ENCODE measurements around the gene ANKEF1. TPM values are rescaled to one million over a fixed set of nuclear protein-coding genes. Genes with fewer than 3 reads are reported as not detected.
A peak's percentile ranks its signal among the peaks of the same experiment; 100 is the strongest.

ANKEF1 gene
- 0.17 TPM for polyA plus RNA-seq (2012; ENCODE audit: missing spikeins)

- DNase-seq (ENCODE audit: insufficient read length) (peak; percentile 56), FAIRE-seq (no peak)
- no peak for TF ChIP-seq POLR2A (IDR thresholded peaks at IDR 0.05; ENCODE audit: low read depth, low read length)
- TF ChIP-seq TAF1 (IDR thresholded peaks at IDR 0.05; ENCODE audit: borderline replicate concordance, low read depth, low read length): no peak
- no peak for TF ChIP-seq POLR2AphosphoS5 (IDR thresholded peaks at IDR 0.05; ENCODE audit: low read depth, low read length)
These were observed at the start of gene ANKEF1 for GRCh38 chr20:10034717-10035571. ANKEF1 (plus strand) TSS chr20:10034987; CDS start chr20:10038302, 3,315 bp downstream.

- TF ChIP-seq TAF1 (IDR thresholded peaks at IDR 0.05; ENCODE audit: borderline replicate concordance, low read depth, low read length): no peak
- no peak for TF ChIP-seq POLR2A (IDR thresholded peaks at IDR 0.05; ENCODE audit: low read depth, low read length)
- no peak for TF ChIP-seq POLR2AphosphoS5 (IDR thresholded peaks at IDR 0.05; ENCODE audit: low read depth, low read length)
- FAIRE-seq: no peak
- DNase-seq (ENCODE audit: insufficient read length): no peak
These were observed 49.5 kb upstream of the ANKEF1 start for GRCh38 chr20:9985281-9985680.

DNA sequence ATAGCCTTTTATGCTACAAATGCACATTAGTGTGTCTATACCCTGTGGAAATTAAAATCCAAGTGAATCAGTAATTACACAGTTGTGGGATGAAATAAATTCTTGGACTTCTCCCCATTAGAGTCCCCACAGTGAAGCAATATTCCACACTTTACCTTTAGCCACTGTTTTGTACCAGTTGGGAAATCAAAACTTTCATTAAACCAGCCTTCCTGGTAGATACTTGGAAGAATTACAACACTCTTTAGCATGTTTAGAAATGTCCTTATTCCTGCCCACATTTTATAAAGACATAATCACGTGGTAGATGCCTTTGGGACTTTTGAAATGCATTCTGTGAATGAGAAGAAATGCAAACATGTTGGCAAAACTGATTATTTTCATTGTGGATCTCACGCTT lies 49.0 kb upstream of the ANKEF1 start:
- no peak for FAIRE-seq
- no peak for TF ChIP-seq TAF1 (IDR thresholded peaks at IDR 0.05; ENCODE audit: borderline replicate concordance, low read depth, low read length)
- no peak for TF ChIP-seq POLR2A (IDR thresholded peaks at IDR 0.05; ENCODE audit: low read depth, low read length)
- no peak for TF ChIP-seq POLR2AphosphoS5 (IDR thresholded peaks at IDR 0.05; ENCODE audit: low read depth, low read length)
- no peak for DNase-seq (ENCODE audit: insufficient read length)

DNA sequence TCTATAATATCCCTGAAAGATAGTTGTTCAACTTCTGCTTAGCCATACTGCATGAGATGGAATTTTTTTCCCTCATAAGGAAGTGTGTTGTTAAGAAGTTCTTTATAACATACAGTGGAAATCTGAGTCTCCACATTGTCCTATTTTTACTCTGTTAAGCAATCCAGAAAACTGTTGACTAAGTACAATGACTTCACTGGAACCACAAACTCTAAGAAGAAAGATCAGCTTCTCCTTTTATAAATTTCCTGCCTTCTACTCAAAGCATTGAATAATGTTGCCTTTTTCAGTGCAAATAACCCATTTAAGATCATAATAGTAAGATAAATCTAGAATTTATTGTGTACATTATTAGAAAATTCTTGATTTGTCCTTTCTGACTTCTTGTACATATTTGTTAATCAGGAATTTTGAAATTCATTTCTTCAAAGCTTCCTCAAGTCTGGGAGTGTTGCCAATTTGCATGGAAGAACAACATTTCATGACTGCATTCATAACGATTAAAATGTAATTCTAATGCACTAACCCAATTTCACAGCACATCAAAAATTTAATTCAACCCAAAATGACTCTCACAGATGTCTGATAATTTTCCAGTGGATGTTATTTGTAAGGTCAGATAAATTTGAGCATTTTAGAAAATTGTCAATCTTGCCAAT lies 45.6 kb upstream of the ANKEF1 start:
- DNase-seq (ENCODE audit: insufficient read length) (no peak), FAIRE-seq (no peak)
- TF ChIP-seq POLR2AphosphoS5 (IDR thresholded peaks at IDR 0.05; ENCODE audit: low read depth, low read length): no peak
- TF ChIP-seq TAF1 (IDR thresholded peaks at IDR 0.05; ENCODE audit: borderline replicate concordance, low read depth, low read length): no peak
- no peak for TF ChIP-seq POLR2A (IDR thresholded peaks at IDR 0.05; ENCODE audit: low read depth, low read length)

GRCh38 chr20:9993137-9993536 lies 41.6 kb upstream of the ANKEF1 start:
- no peak for FAIRE-seq
- TF ChIP-seq POLR2A (IDR thresholded peaks at IDR 0.05; ENCODE audit: low read depth, low read length) (no peak), TAF1 (IDR thresholded peaks at IDR 0.05; ENCODE audit: borderline replicate concordance, low read depth, low read length) (no peak), POLR2AphosphoS5 (IDR thresholded peaks at IDR 0.05; ENCODE audit: low read depth, low read length) (no peak)

DNA sequence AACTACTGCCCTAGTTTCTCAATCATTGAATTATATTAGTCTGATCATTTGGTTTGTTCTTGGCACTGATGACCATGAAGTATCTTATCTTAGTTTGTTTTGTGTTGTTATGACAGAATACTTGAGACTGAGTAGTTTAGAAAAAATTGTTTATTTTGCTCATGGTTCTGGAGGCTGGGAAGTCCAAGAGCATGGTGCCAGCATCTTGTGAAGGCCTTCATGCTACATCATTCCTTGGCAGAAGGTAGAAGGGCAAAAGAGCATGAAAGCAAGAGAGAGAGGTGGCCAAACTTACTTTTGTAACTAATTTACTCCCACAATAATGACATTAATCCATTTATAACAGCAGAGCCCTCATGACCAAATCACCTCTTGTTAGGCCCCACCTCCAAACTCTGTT lies 40.1 kb upstream of the ANKEF1 start:
- DNase-seq (ENCODE audit: insufficient read length) (no peak), FAIRE-seq (no peak)
- no peak for TF ChIP-seq POLR2A (IDR thresholded peaks at IDR 0.05; ENCODE audit: low read depth, low read length)
- no peak for TF ChIP-seq POLR2AphosphoS5 (IDR thresholded peaks at IDR 0.05; ENCODE audit: low read depth, low read length)
- TF ChIP-seq TAF1 (IDR thresholded peaks at IDR 0.05; ENCODE audit: borderline replicate concordance, low read depth, low read length): no peak

More at GRCh38 chr20:9993137-9993536, 41.6 kb upstream of the ANKEF1 start:
- DNase-seq (ENCODE audit: insufficient read length): no peak

DNA sequence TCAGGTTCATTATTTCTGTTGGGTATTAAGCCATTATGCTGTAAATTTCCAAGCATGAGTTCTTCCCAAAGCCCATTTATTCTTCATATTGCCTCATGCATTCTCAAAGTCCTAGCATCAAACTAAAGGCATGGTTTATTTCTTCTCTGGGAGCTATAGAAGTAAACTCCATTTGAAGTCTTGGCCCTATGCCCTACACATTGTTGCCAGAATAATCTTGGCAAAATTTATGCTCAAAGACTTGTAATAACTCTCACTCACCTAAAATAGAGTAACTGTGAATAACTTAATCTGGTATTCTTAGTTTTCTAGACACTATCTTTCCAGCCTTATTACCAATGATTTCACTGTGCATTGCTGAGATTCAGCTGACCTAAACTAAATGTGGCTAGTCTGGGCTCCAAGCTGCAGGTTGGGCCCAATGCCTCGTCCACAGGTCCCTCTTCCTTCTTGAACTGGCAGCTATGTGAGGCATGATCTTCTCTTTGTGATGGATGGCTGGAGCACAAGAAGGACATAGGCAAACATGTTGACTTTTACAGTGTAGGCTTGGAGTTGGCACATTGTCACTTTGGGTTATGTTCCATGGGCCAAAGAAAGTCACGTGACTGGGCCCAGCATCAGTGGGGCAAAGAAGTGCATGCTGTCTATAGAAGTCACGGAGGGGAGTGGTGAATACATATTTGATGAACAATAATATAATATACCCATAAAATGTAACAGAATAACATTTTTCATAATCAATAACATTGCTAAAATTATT lies 39.1 kb upstream of the ANKEF1 start:
- no peak for DNase-seq (ENCODE audit: insufficient read length)
- no peak for FAIRE-seq
- TF ChIP-seq POLR2AphosphoS5 (IDR thresholded peaks at IDR 0.05; ENCODE audit: low read depth, low read length) (no peak), TAF1 (IDR thresholded peaks at IDR 0.05; ENCODE audit: borderline replicate concordance, low read depth, low read length) (no peak), POLR2A (IDR thresholded peaks at IDR 0.05; ENCODE audit: low read depth, low read length) (no peak)

DNA sequence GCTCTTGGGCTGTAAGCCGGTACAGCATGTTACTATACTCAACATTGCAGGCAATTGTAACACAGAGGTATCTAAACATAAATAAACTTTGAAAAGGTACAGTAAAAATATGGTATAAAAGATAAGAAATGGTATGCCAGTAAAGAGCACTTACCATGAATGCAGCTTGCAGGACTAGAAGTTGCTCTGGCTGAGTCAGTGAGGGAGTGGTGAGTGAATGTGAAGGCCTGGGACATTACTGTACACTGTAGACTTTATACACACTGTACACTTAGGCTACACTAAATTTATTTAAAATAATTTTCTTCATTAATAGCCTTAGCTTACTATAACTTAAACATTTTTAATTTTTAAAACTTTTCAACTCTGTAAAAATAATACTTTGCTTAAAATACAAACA lies 37.8 kb upstream of the ANKEF1 start:
- TF ChIP-seq TAF1 (IDR thresholded peaks at IDR 0.05; ENCODE audit: borderline replicate concordance, low read depth, low read length): no peak
- no peak for TF ChIP-seq POLR2AphosphoS5 (IDR thresholded peaks at IDR 0.05; ENCODE audit: low read depth, low read length)
- TF ChIP-seq POLR2A (IDR thresholded peaks at IDR 0.05; ENCODE audit: low read depth, low read length): no peak
- no peak for FAIRE-seq
- DNase-seq (ENCODE audit: insufficient read length): no peak

GRCh38 chr20:9999645-10000044 lies 35.1 kb upstream of the ANKEF1 start:
- FAIRE-seq: no peak
- no peak for DNase-seq (ENCODE audit: insufficient read length)
- TF ChIP-seq TAF1 (IDR thresholded peaks at IDR 0.05; ENCODE audit: borderline replicate concordance, low read depth, low read length) (no peak), POLR2AphosphoS5 (IDR thresholded peaks at IDR 0.05; ENCODE audit: low read depth, low read length) (no peak), POLR2A (IDR thresholded peaks at IDR 0.05; ENCODE audit: low read depth, low read length) (no peak)

- TF ChIP-seq POLR2AphosphoS5 (IDR thresholded peaks at IDR 0.05; ENCODE audit: low read depth, low read length) (no peak), POLR2A (IDR thresholded peaks at IDR 0.05; ENCODE audit: low read depth, low read length) (no peak), TAF1 (IDR thresholded peaks at IDR 0.05; ENCODE audit: borderline replicate concordance, low read depth, low read length) (no peak)
- FAIRE-seq (no peak), DNase-seq (ENCODE audit: insufficient read length) (no peak)
These were observed 31.9 kb upstream of the ANKEF1 start for GRCh38 chr20:10002866-10003265.

GRCh38 chr20:10004900-10005299 lies 29.9 kb upstream of the ANKEF1 start:
- FAIRE-seq: no peak
- no peak for TF ChIP-seq POLR2AphosphoS5 (IDR thresholded peaks at IDR 0.05; ENCODE audit: low read depth, low read length)
- no peak for TF ChIP-seq TAF1 (IDR thresholded peaks at IDR 0.05; ENCODE audit: borderline replicate concordance, low read depth, low read length)
- no peak for DNase-seq (ENCODE audit: insufficient read length)

Measured in GM12892 (cell line).